GM21390 (cell line): ENCODE data around the gene ADAMTS12.

Source experiments
- ATAC-seq: cut with Tn5 transposase; IDR thresholded peaks from one replicate; pipeline ENCODE4 v1.9.1; 2021; ENCODE audit not compliant: unreplicated experiment

The ADAMTS12 gene

DNA sequence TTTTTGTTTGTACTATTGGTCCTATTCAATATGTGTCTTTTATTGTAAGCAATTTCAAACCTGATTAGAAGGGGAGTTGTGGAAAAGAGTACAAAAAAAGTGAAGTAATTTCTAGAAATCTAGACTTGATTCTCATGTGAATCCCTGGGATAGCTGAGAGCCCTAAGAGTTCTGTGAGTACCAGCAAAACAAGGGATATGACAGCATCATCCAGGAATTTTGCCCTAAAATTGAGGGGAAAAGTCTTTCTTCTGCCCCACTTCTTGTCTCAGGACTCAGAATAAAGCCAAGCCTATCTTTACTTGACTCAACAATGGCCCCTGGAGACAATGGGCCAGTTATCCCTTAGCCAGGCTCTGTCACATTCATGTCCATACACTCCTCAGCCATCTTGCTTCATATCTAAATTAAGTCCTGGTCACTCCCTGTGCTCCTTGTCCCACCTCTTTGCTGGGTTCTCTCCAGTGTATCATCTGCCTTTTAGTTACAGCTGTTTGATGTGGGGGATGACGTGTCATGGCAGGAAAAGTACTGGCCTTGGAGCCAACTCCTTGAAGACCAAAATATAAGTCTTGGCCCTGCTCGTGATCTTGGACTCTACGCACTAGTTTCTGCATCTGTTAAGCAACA, 81.2 kb downstream of the ADAMTS12 start:
- ATAC-seq: no peak

DNA sequence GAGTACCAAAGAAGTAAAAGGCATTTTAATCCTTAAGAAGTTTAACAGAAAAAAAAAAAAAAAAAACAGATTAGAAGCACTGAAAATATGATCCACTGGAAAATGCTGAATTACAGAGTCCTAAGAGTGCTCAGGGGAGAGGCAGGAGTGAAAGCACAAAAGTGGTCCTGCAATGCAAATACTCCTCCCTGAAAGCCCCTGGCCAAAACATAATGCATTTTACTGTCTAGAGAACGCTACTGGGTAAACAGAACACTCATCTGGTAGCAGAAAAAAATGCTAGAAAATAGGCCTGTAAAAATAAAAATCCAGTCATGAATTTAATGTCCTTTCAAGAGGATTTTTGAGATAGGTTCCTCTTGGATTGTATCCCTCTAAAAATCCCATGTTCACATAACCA, 81.9 kb downstream of the ADAMTS12 start:
- no peak for ATAC-seq

DNA sequence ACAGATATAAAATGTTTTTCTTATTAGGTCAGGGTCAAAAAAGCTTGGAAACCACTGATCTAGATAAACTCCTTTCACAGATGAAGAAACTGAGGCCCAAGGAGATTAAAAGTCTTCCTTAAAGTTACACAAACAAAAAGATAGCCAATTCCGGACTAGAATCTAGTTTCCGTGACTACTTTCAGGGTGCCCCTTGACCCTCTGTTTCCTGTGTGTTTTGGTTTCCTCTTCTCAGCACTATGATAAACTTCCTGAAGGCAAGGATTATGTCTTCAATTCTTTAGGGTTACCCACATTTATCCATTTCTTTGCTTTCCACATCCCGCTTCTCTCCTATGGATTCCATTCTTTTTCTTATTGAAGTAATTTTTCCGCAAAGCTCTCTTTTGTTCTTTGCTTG, 83.1 kb downstream of the ADAMTS12 start:
- ATAC-seq: no peak

DNA sequence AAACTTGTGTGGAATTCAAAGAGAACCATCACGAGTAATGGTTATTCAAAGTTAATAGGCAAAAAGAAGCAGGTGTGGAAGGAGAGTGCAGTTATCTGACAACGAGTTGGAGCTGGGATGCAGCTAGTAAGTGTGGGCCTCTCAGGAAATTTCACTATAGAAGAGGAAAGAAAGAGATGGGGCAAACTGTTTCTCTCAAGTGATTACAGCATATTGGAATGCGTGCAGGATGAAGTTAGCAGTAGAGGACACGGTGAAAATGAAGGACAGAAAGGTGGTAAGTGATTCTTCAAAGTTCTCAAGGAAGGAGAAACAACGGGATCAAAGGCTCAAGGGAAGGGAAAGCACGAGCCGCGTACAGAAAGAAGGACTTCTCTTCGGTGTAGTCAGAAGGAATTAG, 84.0 kb downstream of the ADAMTS12 start:
- ATAC-seq: no peak

- no peak for ATAC-seq
Measured at GRCh38 chr5:33806738-33807442, 84.9 kb downstream of the ADAMTS12 start.

- no peak for ATAC-seq
Measured at GRCh38 chr5:33801292-33801691, 90.5 kb downstream of the ADAMTS12 start.

DNA sequence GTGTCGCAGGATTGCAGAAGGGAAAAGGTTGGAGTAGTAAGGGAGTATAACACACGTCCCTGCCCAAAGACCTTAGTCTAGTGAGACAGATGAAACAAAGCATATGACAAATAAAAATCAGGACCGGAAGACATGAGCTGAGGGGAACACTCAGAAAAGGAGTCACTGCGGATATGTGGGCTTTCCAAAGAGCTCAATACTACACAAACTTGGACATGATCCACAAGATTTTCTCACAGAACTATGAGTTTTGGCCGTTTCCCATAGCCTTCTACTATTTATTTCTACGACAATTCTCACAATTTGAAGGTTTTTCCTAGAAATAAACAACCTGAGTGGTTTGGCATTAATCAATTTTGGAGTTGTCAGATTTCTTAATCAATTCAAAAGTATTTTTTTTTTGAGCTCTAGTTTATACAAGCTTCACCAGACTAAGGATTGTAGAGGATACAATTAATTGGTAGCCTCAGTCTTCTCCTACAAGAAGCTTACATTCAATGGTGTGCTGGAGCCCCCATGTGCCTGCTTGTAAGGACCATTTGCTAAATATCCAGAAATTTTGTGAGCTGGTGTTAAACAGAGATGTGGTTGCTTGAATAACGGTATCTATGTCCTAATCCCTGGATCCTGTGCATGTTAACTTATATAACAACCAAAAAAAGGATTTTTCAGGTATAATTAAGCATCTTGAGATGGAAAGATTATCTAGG, 91.4 kb downstream of the ADAMTS12 start:
- ATAC-seq: no peak

DNA sequence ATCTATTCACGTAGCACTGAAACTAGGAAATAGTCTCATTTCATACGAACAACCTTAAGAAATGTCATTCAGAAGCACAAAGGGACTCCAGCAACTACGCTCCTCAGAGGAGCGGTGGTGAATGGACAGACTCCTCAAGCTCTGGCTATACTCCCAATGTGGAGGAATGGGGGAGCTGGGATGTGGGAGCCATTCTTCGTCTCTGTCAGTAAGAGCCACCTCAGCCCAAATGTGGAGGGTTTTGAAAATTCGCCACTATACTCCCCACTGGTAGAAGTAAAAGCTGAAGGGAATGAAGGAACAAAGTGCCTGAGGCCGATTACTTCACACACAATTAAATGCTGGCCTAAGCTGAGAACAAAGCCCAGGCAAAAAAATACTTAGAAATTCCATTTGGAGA, 96.3 kb downstream of the ADAMTS12 start:
- no peak for ATAC-seq

- ATAC-seq: no peak
Measured at GRCh38 chr5:33794550-33795181, 97.1 kb downstream of the ADAMTS12 start.

GRCh38 chr5:33793836-33794549, 97.8 kb downstream of the ADAMTS12 start:
- ATAC-seq: no peak

- no peak for ATAC-seq
Measured at GRCh38 chr5:33793276-33793675, 98.5 kb downstream of the ADAMTS12 start.

GRCh38 chr5:33792559-33792958, 99.2 kb downstream of the ADAMTS12 start:
- ATAC-seq: no peak

DNA sequence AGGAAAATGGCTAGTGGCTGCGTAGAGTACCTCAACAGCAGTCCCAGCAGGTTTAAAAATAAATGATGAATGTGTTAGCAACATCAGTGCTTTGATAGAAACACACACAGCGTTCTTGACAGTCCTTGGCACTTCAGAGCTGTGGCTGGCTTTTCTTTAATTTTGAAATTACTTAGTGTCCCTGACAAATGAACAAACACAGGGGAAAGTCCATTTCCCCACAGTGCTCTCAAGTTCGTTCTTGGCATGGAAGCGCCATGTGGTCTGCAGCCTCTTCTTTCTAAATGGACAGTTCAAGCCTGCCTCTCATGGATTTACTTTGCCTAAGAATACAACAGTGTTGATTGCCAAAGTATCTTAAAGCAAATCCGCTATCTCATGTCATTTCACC, 102.2 kb downstream of the ADAMTS12 start:
- ATAC-seq: no peak

DNA sequence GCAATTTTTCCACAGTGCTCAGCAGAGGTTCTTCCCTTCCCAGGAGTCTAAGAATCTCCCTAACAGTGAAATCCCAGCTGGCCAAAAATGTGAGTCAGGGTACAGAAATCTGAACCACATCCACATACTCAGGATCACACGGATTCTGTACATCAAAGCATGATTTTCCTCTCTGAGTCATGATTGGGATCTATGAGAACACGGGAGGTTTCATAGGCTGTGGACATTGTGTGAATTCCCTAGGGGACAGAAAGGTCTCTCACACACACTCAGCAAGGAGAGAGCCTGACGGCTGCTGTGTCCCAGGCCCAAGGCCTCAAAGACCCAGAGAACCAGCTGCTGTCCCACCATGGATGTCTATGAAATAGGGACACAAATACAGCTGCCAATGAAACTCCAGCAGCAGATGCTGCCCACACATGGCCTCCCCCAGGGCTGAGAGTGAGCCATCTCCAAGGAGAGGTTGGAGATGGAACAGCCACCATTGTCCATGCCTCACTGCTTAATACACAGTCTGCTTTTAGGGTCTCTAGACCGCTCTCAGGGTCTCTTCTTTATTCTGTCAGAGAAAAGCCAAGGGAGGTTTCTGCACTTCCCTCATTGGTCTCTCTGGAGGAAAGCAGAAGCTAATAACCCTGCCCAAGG, 102.7 kb downstream of the ADAMTS12 start:
- no peak for ATAC-seq

- ATAC-seq: no peak
Measured at GRCh38 chr5:33785571-33785970, 106.2 kb downstream of the ADAMTS12 start.

DNA sequence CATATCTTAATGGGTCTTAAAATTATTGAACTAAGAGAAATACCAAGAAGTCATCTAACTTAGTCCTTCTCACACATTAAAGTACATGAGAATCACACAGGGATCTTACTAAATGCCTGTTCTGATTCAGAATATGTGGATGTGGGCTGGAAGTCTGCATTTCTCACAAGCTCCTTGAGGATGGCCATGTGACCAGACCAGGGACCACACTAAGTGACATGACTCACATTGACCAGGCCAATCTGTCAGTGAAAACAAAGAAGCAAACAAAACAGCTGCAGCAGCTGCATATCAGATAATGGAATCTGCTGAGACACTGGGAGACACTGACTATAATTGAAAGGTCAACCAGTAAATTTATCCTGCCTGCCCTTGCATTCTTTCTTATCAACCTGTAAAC, 110.5 kb downstream of the ADAMTS12 start:
- ATAC-seq: no peak

DNA sequence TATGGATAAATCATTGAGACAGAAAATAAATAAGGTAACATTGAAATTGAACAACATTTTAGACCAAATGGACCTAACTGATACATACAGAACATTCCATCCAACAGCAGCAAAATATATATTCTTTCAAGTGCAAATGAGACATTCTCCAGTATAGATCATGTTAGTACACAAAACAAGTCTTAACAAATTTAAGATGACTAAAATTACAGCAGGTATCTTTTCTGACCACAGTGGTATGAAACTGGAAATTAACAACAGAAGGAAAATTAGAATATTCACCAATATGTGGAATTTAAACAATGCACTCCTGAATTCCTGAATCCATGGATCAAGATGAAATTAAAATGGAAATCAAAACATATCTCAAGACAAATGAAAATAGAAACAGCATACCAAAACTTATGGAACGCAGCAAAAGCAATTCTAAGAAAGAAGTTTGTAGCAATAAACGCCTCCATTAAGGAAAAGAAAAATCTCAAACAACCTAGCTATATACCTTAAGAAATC, 115.6 kb downstream of the ADAMTS12 start:
- ATAC-seq: no peak

GRCh38 chr5:33774341-33774740, 117.4 kb downstream of the ADAMTS12 start:
- ATAC-seq: no peak

GRCh38 chr5:33772380-33772897, 119.4 kb downstream of the ADAMTS12 start:
- no peak for ATAC-seq

DNA sequence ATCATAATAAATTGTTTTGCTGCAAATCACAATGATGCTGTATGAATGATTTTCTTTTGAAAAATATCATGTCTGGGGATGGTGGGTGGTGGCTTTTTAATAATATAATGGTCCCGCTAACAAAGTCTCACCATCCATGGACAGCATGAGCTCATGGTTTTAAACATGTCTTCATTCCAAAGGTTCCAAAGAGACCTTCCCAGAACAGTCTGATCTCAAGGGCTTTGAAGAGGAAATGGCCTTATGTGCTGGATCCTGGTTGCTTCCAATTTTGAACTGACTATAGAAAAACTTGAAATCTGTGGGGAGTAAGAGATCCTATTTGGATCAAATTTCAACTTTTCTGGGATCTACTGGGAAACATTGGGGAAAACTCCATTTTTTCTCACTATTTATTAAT, 121.8 kb downstream of the ADAMTS12 start:
- ATAC-seq: no peak
